HG03108 (cell line): Measurements from ENCODE around the gene HLA-A.
"Not testable (repeated sequence)": the region's sequence is repeated elsewhere in the genome, so short reads cannot be mapped to it uniquely, and the experiment has no call there.

Experiments used
- ATAC-seq: cut with Tn5 transposase; IDR thresholded peaks from one replicate; pipeline ENCODE4 v1.9.1; 2021; ENCODE audit warnings: moderate library complexity; ENCODE audit not compliant: unreplicated experiment

HLA-A gene

DNA sequence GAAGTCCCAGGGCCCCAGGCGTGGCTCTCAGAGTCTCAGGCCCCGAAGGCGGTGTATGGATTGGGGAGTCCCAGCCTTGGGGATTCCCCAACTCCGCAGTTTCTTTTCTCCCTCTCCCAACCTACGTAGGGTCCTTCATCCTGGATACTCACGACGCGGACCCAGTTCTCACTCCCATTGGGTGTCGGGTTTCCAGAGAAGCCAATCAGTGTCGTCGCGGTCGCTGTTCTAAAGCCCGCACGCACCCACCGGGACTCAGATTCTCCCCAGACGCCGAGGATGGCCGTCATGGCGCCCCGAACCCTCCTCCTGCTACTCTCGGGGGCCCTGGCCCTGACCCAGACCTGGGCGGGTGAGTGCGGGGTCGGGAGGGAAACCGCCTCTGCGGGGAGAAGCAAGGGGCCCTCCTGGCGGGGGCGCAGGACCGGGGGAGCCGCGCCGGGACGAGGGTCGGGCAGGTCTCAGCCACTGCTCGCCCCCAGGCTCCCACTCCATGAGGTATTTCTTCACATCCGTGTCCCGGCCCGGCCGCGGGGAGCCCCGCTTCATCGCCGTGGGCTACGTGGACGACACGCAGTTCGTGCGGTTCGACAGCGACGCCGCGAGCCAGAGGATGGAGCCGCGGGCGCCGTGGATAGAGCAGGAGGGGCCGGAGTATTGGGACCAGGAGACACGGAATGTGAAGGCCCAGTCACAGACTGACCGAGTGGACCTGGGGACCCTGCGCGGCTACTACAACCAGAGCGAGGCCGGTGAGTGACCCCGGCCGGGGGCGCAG, at the start of gene HLA-A:
TSS of gene HLA-A (plus strand) at position 258 of the 778 bp plus-strand sequence. CDS start at position 280, 22 bp downstream.
- peak; percentile 83 for ATAC-seq

DNA sequence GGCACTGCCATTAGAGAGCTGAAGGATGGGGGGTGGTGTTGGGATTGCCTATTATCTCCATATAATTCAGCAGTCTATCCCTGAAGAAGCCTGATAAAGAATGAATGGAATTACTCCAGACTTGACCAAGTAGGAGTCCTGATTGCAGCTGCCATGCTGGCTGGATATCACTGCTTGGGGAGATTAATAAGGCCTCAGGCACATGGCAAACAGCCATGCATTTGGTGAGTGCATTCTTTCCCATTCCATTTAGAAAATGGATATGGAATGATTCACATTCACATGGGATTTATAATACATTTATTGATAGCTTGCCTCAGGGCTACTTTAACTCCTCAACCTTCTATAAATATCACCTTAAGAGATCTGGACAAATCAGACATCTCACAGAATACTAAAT, 49.6 kb upstream of the HLA-A start:
- ATAC-seq = no peak

DNA sequence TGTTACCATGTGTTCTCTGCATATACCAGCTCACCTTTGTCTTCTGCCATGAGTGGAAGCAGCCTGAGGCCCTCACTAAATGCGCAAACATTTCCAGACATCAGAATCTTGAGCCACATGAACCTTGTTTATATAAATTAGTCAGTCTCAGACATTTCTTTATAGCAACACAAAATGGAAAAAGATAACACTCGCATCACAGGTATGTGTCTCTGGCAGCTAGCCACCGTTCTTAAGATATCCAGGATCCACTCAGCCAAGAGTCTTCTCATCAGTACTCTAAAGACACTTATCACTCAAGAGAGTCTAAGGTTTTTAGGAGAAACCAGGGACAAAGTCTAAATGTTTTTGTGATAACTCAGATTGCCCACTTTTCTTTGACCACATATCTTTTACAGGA, 43.1 kb upstream of the HLA-A start:
- ATAC-seq = no peak

DNA sequence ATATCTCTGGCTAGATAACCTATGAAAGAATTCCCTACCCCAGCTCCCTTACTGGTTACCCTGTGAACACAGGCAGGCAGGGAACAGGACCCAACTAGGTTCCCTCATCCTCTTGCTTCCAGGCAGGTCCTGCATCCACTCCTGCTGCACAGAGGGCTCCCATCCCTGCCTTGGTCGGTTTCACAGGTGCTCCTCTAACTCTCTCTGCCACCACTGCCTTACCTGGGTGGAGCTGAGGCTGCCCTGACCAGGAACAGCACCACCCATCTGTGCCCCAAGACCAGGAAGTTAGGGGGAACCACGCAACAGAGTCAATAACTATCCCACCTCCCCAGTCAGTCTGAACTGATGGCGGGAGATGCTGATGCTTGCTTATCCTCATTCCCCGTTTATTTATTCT, 37.0 kb upstream of the HLA-A start:
- no peak for ATAC-seq

DNA sequence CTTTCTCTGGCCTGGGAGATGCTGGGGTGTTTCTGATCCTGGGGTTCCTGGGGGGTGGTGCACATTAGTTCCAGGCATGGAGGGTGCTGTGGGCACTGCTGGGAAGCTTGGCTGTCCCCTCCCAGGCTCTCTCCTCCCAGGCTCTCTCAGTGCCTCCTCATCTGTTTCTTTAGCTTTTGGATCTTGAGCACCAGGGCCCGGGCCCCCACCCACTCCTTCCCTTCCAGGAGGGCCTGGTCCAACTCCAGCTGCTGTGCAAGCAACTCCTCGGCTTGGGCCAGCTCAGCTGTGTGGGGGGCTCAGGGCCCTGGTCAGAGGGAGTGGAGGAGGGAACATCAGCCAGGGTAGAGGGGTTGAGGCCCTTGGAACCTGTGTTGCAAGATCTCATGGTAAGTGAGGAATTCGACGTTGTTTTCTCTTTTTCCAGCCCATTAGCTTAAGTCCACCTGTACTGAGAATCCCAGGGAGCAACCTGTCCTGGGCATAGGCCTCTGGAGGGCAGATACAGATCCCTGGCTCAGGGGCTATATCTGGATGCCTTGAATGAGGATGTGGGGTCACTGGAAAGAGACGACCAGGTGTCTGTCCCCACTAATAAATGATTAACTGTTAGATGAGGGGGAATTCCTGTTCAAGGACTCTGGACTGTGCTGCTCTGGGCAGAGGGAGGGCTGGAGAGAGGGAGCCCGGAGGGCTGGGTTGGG, 34.5 kb upstream of the HLA-A start:
- no peak for ATAC-seq

DNA sequence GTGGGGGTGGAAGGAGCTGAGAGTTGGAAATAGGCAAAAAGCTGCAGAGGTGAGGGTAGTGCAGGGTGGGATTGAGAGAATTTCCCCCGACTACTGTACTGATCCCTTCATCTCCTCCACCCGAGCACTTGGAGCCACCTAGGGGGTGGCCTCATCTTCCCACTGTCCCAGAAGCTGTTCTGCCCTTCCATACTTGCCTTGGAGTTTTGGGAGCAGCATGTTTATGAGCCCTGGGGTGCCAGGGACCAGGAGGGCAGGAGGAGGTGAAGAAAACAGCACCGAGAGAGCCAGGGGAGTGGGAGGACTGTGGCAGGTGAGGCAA, 34.0 kb upstream of the HLA-A start:
- no peak for ATAC-seq

DNA sequence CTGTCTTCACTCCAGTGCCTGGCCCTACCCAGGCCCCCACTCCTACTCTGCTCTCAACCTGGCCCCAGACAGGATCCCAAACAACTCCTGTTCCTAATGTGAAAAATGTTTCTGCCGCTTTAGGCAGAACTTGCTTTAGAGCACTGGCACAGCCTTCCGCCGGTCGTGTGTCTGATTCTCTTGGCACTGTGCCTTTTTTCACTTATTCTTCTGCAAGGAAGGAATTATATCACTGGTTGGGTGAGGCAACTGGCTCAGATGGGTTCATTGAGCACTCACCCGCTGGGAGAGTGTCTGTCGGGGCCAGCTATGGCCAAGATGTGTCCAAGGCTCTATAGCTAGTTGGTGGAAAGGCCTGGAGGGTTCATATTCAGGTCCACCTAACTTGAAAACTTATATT, 33.6 kb upstream of the HLA-A start:
- no peak for ATAC-seq

DNA sequence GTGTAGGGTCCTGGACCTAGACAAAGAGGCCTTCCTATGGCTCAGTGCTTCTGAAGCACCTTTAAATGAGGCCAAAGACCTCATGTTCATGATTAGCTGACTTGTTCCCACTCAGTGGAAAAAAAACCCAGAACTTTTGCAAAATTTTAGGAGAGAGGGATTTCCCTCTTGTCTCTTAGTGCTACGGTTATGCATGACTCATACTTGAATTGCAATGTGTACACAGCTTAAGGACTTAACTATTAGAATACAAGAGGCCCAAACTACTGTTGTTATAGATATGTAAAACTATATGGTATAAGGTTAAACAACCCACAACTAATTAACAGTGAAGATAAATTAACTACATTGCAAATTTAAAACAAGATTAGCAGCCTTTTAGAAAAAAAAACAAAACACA, 32.3 kb upstream of the HLA-A start:
- ATAC-seq = no peak

DNA sequence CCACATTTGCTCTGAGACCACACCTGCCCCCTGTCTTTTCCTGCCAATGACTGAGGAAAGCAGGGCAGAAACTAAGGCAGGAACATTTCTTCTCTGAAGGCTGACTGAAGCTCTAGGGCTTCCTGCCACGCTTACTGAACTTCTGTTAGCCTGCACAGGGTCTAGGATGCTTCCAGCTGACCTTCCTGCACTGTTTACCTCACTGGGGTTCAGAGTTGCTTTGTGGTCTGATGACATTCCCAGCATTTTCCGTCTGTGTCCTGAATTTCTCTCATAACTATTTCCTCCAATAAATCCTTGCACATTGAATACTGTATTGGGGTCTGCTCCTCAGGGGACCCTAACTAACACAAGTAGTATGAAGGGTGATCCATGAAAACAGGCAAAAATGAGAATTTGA, 29.5 kb upstream of the HLA-A start:
- ATAC-seq = no peak

DNA sequence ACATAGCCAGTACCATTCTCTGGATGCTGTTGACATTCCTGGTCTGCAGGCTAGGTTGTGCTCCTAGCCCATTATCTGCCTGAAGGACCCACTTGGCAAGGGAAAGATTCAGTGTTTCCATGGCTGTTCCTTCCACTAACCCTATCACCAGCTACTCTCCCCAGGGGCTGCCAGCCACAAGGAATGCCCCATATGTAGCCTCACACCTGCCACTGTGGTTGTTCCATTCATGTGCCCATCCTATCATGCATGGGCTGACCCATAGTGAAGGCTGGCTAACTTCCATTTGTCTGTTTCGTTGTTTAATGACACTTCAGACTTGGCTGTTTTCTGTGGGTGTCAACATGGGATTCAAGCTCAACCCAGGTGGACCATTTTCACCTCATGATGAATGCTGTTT, 25.6 kb upstream of the HLA-A start:
- ATAC-seq = no peak

DNA sequence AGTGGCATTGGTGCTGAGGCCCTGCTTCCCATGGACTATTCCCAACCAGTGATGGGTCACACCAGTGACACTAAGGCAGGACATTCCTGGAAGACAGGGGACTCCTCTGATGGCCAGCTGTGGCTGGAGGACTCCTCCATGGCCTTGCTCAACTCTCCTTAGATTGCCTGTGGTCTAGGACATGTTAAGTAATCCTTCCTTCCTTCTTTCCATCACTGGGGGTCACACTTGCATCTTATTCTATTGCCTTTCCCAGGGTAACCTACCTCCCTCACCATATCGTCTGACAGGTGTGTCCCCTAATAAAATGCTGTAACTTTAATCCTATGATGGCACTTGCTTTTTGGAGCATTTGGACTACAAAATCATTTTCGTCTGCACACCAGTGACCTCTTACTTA, 24.5 kb upstream of the HLA-A start:
- no peak for ATAC-seq

DNA sequence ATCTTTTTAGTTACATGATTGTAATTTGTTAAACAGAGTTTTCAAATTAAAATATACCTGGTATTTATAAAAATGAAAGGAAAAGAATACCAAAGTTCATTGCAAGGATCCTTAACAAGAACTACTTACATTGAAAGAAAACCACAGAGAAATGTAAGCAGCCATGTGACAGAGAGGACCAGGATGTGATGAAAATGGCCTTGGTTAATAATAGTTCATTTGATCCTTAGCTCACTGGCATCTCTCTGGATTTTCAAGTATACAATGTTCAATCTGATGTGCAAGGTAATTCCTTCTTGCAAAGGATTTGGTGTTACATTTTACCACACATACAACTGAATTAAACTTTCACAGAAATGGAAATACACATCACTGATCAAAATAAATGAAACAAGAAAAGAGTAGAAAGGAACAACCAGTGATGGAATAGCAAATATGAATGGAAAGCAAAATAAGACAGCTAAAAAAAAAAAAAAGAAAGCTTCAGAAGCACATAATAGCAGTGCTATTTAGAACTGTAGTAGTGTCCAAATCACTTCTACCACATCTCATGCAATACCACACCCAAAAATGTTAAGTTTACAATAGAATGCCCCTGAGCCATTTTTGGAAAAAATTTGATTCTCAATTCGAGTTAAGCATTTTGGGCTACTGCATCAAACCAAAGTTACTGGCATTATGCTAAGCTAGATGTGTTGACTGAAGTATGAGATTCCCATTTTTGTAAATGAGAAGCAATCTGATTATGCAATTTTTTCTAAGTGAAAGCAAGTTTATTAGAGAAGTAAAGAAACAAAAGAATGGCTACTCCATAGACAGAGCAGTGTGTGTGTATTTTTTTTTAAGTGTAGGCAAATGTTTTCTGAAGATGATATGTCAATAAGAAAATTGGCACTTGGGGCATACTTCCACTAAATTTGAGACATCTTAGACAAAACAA, 22.6 kb upstream of the HLA-A start:
- no peak for ATAC-seq

DNA sequence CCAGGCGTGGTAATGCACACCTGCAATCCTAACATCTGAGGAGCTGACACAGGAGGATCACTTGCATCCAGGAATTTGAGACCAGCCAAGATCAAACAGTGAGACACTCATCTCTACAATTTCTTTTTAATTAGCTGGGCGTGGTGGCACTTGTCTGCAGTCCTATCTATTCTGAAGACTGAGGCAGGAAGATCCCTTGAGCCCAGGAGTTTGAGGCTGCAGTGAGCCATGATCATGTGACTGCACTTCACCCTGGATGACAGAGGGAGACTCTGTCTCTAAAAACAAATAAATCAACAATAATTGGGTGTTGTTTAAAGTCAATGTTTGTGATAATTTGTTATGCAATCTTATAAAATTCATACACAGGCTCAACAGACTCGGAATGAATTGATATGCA, 18.0 kb upstream of the HLA-A start:
- no peak for ATAC-seq

DNA sequence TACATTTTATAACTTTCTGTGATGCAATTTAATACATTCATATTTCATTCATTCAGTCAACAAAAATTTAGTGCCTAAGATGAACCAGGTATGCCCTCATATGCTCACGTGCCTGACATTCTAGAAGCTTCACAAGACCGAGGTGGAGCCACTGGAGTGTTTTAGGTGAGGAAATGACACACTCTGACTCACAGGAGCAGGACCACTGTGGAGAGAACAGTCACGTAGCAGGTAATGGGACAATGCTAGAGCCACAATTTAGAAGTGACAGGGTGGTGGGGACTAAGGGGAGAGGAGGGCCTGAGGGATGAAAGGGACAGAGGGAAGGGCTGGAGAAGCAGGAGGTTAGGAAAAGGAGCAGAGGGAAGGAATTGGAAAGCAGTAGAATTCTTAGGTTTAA, 17.6 kb upstream of the HLA-A start:
- ATAC-seq = no peak

DNA sequence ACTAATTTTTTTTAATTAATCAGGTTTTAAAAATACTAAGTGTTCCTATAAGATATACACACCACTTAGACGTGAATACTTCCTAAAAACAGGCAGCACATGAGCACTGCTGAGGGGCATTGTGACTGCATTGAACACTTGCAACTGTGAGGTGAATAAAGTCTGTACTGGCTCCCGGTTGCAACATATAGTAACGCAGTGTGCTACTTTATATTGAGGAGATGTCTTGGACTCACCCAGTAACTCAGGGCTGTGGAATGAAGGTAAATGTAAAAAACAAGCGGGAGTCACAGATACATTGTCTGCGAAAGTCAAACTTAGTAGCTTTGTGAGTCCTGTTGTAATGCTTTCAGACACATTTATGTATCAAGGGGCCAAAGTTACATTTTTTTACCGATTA, 17.0 kb upstream of the HLA-A start:
- no peak for ATAC-seq

DNA sequence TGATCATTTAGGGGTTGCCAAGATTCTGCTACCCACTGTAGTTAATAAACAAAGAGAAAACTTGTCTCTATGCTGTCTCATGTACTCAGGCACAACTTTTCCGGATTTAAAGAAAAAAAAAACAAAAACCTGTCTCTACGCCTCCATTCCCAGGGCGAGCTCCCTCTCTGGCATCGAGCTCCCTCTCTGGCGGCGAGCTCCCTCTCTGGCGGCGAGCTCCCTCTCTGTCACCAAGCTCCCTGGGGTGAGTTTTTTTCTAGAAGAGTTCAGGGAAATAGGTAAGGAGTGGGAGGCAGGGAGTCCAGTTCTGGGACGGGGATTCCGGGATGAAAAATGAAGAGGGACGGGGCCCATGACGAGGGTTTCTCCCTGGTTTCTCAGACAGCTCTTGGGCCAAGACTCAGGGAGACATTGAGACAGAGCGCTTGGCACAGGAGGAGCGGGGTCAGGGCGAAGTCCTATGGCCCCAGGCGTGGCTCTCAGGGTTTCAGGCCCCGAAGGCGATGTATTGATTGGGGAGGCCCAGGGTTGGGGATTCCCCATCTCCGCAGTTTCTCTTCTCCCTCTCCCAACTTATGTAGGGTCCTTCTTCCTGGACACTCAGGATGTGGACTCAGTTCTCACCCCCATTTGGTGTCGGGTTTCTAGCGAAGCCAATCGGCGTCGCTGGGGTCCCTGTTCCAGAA, 16.5 kb upstream of the HLA-A start:
- no peak for ATAC-seq

DNA sequence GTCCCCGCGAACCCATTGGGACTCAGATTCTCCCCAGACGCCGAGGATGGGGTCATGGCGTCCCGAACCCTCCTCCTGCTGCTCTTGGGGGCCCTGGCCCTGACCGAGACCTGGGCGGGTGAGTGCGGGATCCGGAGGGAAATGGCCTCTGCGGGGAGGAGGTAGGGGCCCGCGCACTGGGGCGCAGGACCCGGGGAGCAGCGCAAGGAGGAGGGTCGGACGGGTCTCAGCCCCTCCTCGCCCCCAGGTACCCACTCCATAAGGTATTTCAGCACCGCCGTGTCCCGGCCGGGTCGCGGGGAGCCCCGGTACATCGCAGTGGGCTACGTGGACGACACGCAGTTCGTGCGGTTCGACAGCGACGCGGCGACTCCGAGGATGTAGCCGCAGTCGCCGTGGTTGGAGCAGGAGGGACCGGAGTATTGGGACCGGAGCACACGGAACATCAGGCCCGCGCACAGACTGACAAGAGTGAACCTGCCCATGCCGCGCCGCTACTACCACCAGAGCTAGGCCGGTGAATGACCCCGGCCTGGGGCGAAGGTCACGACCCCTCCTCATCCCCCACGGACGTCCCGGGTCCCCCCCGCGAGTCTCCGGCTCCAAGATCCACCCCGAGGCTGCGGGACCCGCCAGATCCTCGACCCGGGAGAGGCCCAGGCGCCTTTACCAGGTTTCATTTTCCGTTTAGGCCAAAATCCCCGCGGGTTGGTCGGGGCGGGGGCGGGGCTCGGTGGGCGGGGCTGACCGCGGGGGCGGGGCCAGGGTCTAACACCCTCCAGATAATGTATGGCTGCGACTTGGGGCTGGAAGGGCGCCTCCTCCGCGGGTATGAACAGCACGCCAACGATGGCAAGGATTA, 15.7 kb upstream of the HLA-A start:
- ATAC-seq = peak; percentile 62

DNA sequence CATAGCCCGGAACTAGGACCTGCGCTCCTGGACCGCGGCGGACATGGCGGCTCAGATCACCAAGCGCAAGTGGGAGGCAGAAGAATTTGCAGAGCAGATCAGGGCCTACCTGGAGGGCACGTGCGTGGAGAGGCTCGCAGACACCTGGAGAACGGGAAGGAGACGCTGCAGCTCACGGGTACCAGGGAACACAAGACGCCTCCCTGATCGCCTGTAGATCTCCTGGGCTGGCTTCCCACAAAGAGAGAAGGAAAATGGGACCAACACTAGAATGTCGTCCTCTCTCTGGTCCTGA, 15.1 kb upstream of the HLA-A start:
- ATAC-seq = no peak

DNA sequence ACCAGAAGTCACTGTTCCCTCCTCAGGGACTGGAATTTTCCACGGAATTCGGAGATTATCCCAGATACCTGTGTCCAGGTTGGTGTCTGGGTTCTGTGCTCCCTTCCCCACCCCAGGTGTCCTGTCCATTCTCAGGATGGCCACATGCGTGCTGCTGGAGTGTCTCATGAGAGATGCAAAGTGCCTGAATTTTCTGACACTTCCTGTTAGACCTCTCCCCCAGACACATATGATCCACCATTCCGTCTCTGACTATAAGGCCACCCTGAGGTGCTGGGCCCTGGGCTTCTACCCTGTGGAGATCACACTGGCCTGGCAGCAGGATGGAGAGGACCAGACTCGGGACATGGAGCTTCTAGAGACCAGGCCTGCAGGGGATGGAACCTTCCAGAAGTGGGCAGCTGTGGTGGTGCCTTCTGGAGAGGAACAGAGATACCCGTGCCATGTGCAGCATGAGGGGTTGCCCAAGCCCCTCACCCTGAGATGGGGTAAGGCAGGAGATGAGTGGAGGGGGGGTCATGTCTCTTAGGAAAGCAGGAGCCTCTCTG, 14.4 kb upstream of the HLA-A start:
- ATAC-seq = no peak

DNA sequence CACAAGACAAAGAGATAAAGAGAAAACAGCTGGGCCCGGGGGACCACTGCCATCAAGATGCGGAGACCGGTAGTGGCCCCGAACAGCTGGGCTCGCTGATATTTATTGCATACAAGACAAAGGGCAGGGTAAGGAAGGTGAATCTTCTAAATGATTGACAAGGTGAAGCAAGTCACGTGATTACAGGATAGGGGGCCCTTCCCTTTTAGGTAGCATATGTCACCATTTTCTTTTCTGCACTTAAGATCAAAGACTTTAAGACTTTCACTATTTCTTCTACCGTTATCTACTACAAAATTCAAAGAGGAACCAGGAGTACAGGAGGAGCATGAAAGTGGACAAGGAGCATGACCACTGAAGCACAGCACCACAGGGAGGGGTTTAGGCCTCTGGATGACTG, 12.3 kb upstream of the HLA-A start:
- ATAC-seq = not testable (repeated sequence)
